ENCODE results near the gene TMEM98.

Gene TMEM98

DNA sequence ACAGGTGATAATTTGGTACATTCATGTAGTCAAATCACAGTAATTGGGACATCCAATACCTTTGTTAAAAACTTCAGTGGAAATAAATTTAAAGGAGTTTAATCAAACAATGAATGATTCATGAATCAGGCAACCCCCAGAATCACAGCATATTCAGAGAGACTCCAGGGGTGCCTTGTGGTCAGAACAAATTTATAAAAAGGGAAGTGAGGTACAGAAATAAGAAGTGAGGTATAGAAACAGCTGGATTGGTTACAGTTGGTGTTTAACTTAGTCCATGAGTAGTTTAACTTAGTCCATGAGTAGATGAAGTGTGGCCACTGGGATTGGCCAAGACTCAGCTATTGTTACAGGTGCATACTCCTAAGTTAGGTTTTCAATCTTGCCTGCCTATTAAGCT, 25.1 kb downstream of the TMEM98 start:
- TF ChIP-seq, protein P1, sequence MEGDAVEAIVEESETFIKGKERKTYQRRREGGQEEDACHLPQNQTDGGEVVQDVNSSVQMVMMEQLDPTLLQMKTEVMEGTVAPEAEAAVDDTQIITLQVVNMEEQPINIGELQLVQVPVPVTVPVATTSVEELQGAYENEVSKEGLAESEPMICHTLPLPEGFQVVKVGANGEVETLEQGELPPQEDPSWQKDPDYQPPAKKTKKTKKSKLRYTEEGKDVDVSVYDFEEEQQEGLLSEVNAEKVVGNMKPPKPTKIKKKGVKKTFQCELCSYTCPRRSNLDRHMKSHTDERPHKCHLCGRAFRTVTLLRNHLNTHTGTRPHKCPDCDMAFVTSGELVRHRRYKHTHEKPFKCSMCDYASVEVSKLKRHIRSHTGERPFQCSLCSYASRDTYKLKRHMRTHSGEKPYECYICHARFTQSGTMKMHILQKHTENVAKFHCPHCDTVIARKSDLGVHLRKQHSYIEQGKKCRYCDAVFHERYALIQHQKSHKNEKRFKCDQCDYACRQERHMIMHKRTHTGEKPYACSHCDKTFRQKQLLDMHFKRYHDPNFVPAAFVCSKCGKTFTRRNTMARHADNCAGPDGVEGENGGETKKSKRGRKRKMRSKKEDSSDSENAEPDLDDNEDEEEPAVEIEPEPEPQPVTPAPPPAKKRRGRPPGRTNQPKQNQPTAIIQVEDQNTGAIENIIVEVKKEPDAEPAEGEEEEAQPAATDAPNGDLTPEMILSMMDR (IDR thresholded peaks at IDR 0.05; ENCODE audit: borderline replicate concordance, control extremely low read depth, extremely low read depth, insufficient read depth, missing control alignments): no peak
- in situ Hi-C loops (cut with MboI; ENCODE audit: low sequenced_read_pairs, unreplicated experiment): no loop called here
- DNase-seq (ENCODE audit: low spot score): no peak

DNA sequence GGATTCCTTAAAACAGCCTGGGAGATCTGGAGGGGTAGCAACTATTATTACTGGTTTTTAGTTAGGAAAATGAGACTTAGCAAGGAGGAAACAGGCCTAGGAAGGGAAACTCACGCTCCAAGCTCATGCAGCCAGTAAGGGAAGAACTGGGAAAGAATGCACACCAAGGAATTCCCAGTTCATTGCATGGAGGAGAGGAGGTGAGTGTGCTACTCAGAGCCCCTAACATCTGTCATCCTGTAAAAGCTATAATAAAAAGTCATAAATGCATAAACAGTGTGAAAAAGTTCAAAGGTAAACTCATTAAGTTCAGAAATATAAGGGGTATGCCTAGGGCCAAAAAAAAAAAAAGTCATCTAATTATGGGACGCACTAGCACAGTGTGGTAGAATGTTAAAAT, 25.9 kb downstream of the TMEM98 start:
- in situ Hi-C loops (cut with MboI; ENCODE audit: low sequenced_read_pairs, unreplicated experiment): no loop called here
- TF ChIP-seq, protein P1 (IDR thresholded peaks at IDR 0.05; ENCODE audit: borderline replicate concordance, control extremely low read depth, extremely low read depth, insufficient read depth, missing control alignments): no peak
- DNase-seq (ENCODE audit: low spot score): no peak

- DNase-seq (ENCODE audit: low spot score): no peak
- TF ChIP-seq, protein P1 (IDR thresholded peaks at IDR 0.05; ENCODE audit: borderline replicate concordance, control extremely low read depth, extremely low read depth, insufficient read depth, missing control alignments): no peak
- in situ Hi-C loops (cut with MboI; ENCODE audit: low sequenced_read_pairs, unreplicated experiment): no loop called here
Measured at GRCh38 chr17:32954477-32954876, 26.5 kb downstream of the TMEM98 start.

- in situ Hi-C loops (cut with MboI; ENCODE audit: low sequenced_read_pairs, unreplicated experiment): no loop called here
- no peak for DNase-seq (ENCODE audit: low spot score)
- TF ChIP-seq, protein P1 (IDR thresholded peaks at IDR 0.05; ENCODE audit: borderline replicate concordance, control extremely low read depth, extremely low read depth, insufficient read depth, missing control alignments): no peak
Measured at GRCh38 chr17:32955155-32955554, 27.2 kb downstream of the TMEM98 start.

DNA sequence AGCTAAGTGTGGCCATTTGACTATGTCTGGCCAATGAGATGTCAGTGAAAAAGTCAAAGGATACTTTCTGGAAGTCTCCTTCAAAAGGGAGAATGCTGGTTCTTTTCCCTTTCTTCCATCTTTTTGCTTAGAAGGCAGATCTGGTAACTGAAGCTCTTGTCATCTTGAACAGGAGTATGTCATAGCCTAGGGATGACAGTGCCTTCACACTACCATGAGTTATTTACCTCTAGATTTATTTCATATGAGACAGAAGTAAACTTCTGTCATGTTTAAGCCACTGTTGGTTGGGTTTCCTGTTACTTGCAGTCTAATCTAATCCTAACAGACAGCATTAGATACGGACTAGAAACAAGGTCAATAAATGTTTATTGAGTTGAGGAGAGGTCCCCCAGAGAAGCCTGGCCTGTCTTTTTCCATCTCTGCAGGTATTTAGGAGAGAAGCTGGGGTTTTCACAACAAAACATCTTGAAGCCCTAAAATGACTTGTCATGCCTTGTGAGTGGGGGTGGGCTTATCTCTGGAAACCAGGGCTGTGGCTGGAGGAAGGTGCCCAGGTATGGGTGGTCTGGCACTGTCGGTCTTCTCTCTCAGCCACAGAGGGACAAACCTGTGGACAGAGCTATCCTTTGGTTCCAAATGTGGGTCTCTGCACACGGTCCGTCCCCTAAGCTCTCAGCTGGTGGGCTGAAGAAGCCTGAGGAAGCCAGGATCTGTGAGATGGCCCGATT, 28.5 kb downstream of the TMEM98 start:
- no peak for DNase-seq (ENCODE audit: low spot score)
- in situ Hi-C loops (cut with MboI; ENCODE audit: low sequenced_read_pairs, unreplicated experiment): no loop called here
- TF ChIP-seq, protein P1 (IDR thresholded peaks at IDR 0.05; ENCODE audit: borderline replicate concordance, control extremely low read depth, extremely low read depth, insufficient read depth, missing control alignments): no peak

DNA sequence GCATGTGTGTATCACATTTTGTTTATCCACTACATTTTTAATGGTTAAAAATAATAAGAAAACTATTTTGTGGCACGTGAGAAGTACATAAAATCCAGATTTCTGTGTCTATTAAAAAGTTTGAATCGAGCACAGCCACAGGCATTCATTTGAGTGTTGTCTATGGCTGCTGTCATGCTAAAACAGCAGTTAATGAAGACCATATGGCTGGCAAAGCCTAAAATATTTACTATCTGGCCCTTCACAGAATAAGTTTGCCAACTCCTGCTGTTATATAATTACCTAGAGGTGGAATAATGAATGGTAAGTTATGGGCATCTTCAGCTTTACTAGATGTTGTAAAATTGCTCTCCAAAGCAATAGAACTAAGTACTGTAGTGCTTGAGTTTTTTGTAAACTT, 30.5 kb downstream of the TMEM98 start:
- no peak for DNase-seq (ENCODE audit: low spot score)
- TF ChIP-seq, protein P1 (IDR thresholded peaks at IDR 0.05; ENCODE audit: borderline replicate concordance, control extremely low read depth, extremely low read depth, insufficient read depth, missing control alignments): no peak
- in situ Hi-C loops (cut with MboI; ENCODE audit: low sequenced_read_pairs, unreplicated experiment): no loop called here

Measured in GM13976 (cell line).